Activated naive CD4-positive, alpha-beta T cell treated with anti-CD3 and anti-CD28 coated beads, Interleukin-2, amount 50 U/mL, for 72 hours (primary cell): ENCODE measurements around the gene CRLF3. TPM values are rescaled to one million over a fixed set of nuclear protein-coding genes. Genes with fewer than 3 reads are reported as not detected.
A peak's percentile ranks its signal among the peaks of the same experiment; 100 is the strongest.
"Not testable (repeated sequence)": the region's sequence is repeated elsewhere in the genome, so short reads cannot be mapped to it uniquely, and the experiment has no call there.

ENCODE experiments used
- ATAC-seq, 2 donors: fragments of 150-1000 bp; cut with Tn5 transposase; 2 replicates each; pipeline ENCODE4 v1.10.0; 2021; ENCODE audit warnings: mild to moderate bottlenecking in 2 of 2, moderate library complexity in 2 of 2
- DNase-seq, 2 donors: peaks; one replicate each; pipeline ENCODE4 v3.0.0; 2021 to 2022; ENCODE audit warnings: low spot score in 2 of 2
- H3K27ac Mint-ChIP-seq, 2 donors: one replicate each; pipeline ENCODE4 v1.8.0; 2022; ENCODE audit warnings: mild to moderate bottlenecking in 2 of 2, mixed read lengths in 2 of 2
- H3K36me3 Mint-ChIP-seq, 2 donors: one replicate each; pipeline ENCODE4 v1.8.0; 2022; ENCODE audit warnings: mixed read lengths in 2 of 2
- H3K9me3 Mint-ChIP-seq, 2 donors: one replicate each; pipeline ENCODE4 v1.8.0; 2022; ENCODE audit warnings: mixed read lengths in 2 of 2
- total RNA-seq, 2 donors: library from RNA; stranded (reverse); gene quantifications; one replicate each; pipeline ENCODE4 v1.2.3, GENCODE V29; 2022

CRLF3 gene
- total RNA-seq, 2 donors from 2014 or later, result 49.8 to 55.9 TPM

GRCh38 chr17:30821871-30822723, 2.4 kb downstream of the CRLF3 start:
- Mint-ChIP-seq H3K27ac (peak overlapping the region; percentile 93 to 98), H3K9me3 (no peaks in the 10 kb centered on the region), H3K36me3 (peaks cover 11 to 34% of the 10 kb centered on the region in 2 donors)
- DNase-seq (no peak), ATAC-seq (no peak)

- ATAC-seq (no peak), DNase-seq (no peak)
- H3K9me3 Mint-ChIP-seq, result no peaks in the 10 kb centered on the region
- H3K36me3 Mint-ChIP-seq, result peaks cover 11 to 34% of the 10 kb centered on the region in 2 donors
- peak overlapping the region; percentile 93 to 98 for H3K27ac Mint-ChIP-seq
These were observed 4.4 kb downstream of the CRLF3 start for GRCh38 chr17:30819971-30820705.

GRCh38 chr17:30816165-30816564, 8.3 kb downstream of the CRLF3 start:
- Mint-ChIP-seq H3K36me3 (peaks cover 0 to 23% of the 10 kb centered on the region in 2 donors), H3K27ac (no peak overlapping the region), H3K9me3 (no peaks in the 10 kb centered on the region)
- ATAC-seq (no peak), DNase-seq (no peak)

GRCh38 chr17:30814860-30815259, 9.6 kb downstream of the CRLF3 start:
- Mint-ChIP-seq H3K36me3 (peaks cover 0 to 20% of the 10 kb centered on the region in 2 donors), H3K27ac (peak overlapping the region in 1 of 2 donors; percentile 68)
- DNase-seq, ATAC-seq, H3K9me3 Mint-ChIP-seq: not testable (repeated sequence)

GRCh38 chr17:30814236-30814635, 10.3 kb downstream of the CRLF3 start:
- H3K27ac Mint-ChIP-seq, ATAC-seq, DNase-seq, H3K9me3 Mint-ChIP-seq: not testable (repeated sequence)
- H3K36me3 Mint-ChIP-seq, result peaks cover 0 to 23% of the 10 kb centered on the region in 2 donors

- peak overlapping the region; percentile 63 to 96 for H3K27ac Mint-ChIP-seq
- peak; percentile 71 to 73 for ATAC-seq
- H3K9me3 Mint-ChIP-seq, result no peaks in the 10 kb centered on the region
- peaks cover 0 to 16% of the 10 kb centered on the region in 2 donors for H3K36me3 Mint-ChIP-seq
- DNase-seq, result no peak
These were observed 12.0 kb downstream of the CRLF3 start for GRCh38 chr17:30812218-30813177.

GRCh38 chr17:30809867-30810266, 14.6 kb downstream of the CRLF3 start:
- Mint-ChIP-seq H3K27ac (peak overlapping the region; percentile 89 to 96), H3K9me3 (no peaks in the 10 kb centered on the region), H3K36me3 (peaks cover 0 to 17% of the 10 kb centered on the region in 2 donors)
- DNase-seq (no peak), ATAC-seq (no peak)

GRCh38 chr17:30808785-30809286, 15.7 kb downstream of the CRLF3 start:
- no peak for DNase-seq
- Mint-ChIP-seq H3K36me3 (peaks cover 6 to 27% of the 10 kb centered on the region in 2 donors), H3K27ac (peak overlapping the region; percentile 89 to 96), H3K9me3 (no peaks in the 10 kb centered on the region)
- peak; percentile 73 to 81 for ATAC-seq

GRCh38 chr17:30807896-30808295, 16.6 kb downstream of the CRLF3 start:
- ATAC-seq (no peak), DNase-seq (no peak)
- Mint-ChIP-seq H3K27ac (peak overlapping the region; percentile 89 to 96), H3K36me3 (peaks cover 12 to 34% of the 10 kb centered on the region in 2 donors), H3K9me3 (peaks cover 0 to 5% of the 10 kb centered on the region in 2 donors)

GRCh38 chr17:30805944-30806456, 18.5 kb downstream of the CRLF3 start:
- ATAC-seq (no peak), DNase-seq (no peak)
- peaks cover 0 to 5% of the 10 kb centered on the region in 2 donors for H3K9me3 Mint-ChIP-seq
- H3K27ac Mint-ChIP-seq, result peak overlapping the region in 1 of 2 donors; percentile 23
- peaks cover 12 to 40% of the 10 kb centered on the region in 2 donors for H3K36me3 Mint-ChIP-seq

- Mint-ChIP-seq H3K36me3 (peaks cover 12 to 41% of the 10 kb centered on the region in 2 donors), H3K27ac (peak overlapping the region; percentile 16 to 58), H3K9me3 (peaks cover 0 to 5% of the 10 kb centered on the region in 2 donors)
- ATAC-seq, result no peak
- no peak for DNase-seq
These were observed 22.8 kb downstream of the CRLF3 start for GRCh38 chr17:30801671-30802070.

- ATAC-seq, result peak; percentile 99 to 100
- peaks cover 5 to 35% of the 10 kb centered on the region in 2 donors for H3K36me3 Mint-ChIP-seq
These were observed 28.5 kb downstream of the CRLF3 start for GRCh38 chr17:30796016-30796415.

GRCh38 chr17:30794372-30794771, 30.1 kb downstream of the CRLF3 start:
- H3K9me3 Mint-ChIP-seq, result no peaks in the 10 kb centered on the region
- peaks cover 5 to 35% of the 10 kb centered on the region in 2 donors for H3K36me3 Mint-ChIP-seq
- ATAC-seq (no peak), DNase-seq (no peak)
- peak overlapping the region; percentile 66 to 95 for H3K27ac Mint-ChIP-seq

More at GRCh38 chr17:30796016-30796415, 28.5 kb downstream of the CRLF3 start:
- peak in 1 of 2 donors; percentile 24 for DNase-seq
- Mint-ChIP-seq H3K9me3 (no peaks in the 10 kb centered on the region), H3K27ac (peak overlapping the region; percentile 77 to 95)

- no peak for ATAC-seq
- H3K36me3 Mint-ChIP-seq, result peaks cover 5 to 35% of the 10 kb centered on the region in 2 donors
- no peaks in the 10 kb centered on the region for H3K9me3 Mint-ChIP-seq
- DNase-seq, result no peak
- peak overlapping the region; percentile 65 to 66 for H3K27ac Mint-ChIP-seq
These were observed 31.1 kb downstream of the CRLF3 start for GRCh38 chr17:30793282-30793977.

GRCh38 chr17:30790279-30790678, 34.2 kb downstream of the CRLF3 start:
- Mint-ChIP-seq H3K9me3 (no peaks in the 10 kb centered on the region), H3K27ac (peak overlapping the region; percentile 32 to 44), H3K36me3 (peaks cover 5 to 24% of the 10 kb centered on the region in 2 donors)
- peak in 1 of 2 donors; percentile 76 for ATAC-seq
- no peak for DNase-seq
